Measurements from ENCODE around the gene PTPRT. TPM values are rescaled to one million over a fixed set of nuclear protein-coding genes. Genes with fewer than 3 reads are reported as not detected.

The PTPRT gene
- total RNA-seq, 1 experiment from 2014 or later = not detected

DNA sequence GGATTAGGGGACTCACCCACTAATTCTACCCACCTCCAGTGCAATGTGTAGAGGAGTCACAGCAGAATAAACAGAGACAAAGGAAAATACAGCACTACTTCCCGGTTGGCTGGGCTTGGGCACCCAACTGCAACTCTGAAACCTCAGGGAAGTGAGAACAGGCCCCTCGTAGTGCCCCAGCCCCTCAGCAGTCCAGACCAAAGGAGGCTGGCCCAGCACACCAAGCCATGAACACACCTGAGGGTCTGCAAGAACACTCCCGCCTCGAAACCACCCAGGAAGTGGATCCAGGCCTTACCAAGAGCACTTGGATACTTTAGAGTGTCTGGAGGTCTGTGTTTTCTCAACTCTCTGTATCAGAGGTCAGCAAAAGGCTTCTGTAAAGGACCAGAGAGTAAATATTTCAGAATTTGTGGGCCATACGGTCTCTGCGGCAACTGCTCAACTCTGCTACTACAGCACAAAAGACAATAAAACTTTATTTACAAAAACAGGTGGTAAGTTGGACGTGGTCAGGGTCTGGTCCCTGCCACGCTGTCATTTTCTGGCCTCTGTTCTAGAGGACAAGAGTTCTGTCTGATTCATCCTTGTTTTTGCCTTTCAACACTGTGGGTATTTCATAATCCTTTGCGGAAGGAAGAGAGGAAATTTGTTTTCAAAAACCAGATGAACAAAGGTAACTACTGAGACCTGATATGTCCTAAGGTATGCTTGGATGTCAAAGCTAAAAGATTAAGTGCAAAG, 154.6 kb downstream of the PTPRT start:
- CTCF ChIA-PET = no interaction called here
- no TSS peak for BruUV-seq (replicated peaks)
- Histone ChIP-seq H3K27ac (ENCODE audit: low read length) (no peak overlapping the region), H3K9me3 (ENCODE audit: control insufficient read depth, insufficient read depth, low read depth, low read length) (no peaks in the 10 kb centered on the region), H3K36me3 (ENCODE audit: control insufficient read depth, insufficient read depth, low read length) (no peaks in the 10 kb centered on the region), H3K4me3 (ENCODE audit: low read depth in 2 of 2, low read length in 2 of 2) (no peak overlapping the region), H3K27me3 (ENCODE audit: control insufficient read depth, insufficient read depth, low read length) (no peaks in the 10 kb centered on the region), H3K4me1 (ENCODE audit: control insufficient read depth, insufficient read depth, low read length) (no peaks in the 10 kb centered on the region)
- intact Hi-C loops (cut with micrococcal nuclease; ENCODE audit: unreplicated experiment) = no loop called here
- ATAC-seq = no peak
- POLR2A ChIA-PET = no interaction called here
- no peak for DNase-seq (ENCODE audit: low read depth, low spot score)
- TF ChIP-seq, protein P1, sequence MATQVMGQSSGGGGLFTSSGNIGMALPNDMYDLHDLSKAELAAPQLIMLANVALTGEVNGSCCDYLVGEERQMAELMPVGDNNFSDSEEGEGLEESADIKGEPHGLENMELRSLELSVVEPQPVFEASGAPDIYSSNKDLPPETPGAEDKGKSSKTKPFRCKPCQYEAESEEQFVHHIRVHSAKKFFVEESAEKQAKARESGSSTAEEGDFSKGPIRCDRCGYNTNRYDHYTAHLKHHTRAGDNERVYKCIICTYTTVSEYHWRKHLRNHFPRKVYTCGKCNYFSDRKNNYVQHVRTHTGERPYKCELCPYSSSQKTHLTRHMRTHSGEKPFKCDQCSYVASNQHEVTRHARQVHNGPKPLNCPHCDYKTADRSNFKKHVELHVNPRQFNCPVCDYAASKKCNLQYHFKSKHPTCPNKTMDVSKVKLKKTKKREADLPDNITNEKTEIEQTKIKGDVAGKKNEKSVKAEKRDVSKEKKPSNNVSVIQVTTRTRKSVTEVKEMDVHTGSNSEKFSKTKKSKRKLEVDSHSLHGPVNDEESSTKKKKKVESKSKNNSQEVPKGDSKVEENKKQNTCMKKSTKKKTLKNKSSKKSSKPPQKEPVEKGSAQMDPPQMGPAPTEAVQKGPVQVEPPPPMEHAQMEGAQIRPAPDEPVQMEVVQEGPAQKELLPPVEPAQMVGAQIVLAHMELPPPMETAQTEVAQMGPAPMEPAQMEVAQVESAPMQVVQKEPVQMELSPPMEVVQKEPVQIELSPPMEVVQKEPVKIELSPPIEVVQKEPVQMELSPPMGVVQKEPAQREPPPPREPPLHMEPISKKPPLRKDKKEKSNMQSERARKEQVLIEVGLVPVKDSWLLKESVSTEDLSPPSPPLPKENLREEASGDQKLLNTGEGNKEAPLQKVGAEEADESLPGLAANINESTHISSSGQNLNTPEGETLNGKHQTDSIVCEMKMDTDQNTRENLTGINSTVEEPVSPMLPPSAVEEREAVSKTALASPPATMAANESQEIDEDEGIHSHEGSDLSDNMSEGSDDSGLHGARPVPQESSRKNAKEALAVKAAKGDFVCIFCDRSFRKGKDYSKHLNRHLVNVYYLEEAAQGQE (IDR thresholded peaks at IDR 0.05; ENCODE audit: insufficient read depth in 1 of 2, low read depth in 2 of 2, low read length in 1 of 2) = no peak
- no peak for TF ChIP-seq TCF7L2 (IDR thresholded peaks at IDR 0.05; ENCODE audit: low read depth, low read length)
- TF ChIP-seq, protein P2, sequence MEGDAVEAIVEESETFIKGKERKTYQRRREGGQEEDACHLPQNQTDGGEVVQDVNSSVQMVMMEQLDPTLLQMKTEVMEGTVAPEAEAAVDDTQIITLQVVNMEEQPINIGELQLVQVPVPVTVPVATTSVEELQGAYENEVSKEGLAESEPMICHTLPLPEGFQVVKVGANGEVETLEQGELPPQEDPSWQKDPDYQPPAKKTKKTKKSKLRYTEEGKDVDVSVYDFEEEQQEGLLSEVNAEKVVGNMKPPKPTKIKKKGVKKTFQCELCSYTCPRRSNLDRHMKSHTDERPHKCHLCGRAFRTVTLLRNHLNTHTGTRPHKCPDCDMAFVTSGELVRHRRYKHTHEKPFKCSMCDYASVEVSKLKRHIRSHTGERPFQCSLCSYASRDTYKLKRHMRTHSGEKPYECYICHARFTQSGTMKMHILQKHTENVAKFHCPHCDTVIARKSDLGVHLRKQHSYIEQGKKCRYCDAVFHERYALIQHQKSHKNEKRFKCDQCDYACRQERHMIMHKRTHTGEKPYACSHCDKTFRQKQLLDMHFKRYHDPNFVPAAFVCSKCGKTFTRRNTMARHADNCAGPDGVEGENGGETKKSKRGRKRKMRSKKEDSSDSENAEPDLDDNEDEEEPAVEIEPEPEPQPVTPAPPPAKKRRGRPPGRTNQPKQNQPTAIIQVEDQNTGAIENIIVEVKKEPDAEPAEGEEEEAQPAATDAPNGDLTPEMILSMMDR (IDR thresholded peaks at IDR 0.05) = no peak
- TF ChIP-seq SIN3A (IDR thresholded peaks at IDR 0.05; ENCODE audit: borderline replicate concordance, insufficient read depth, low read depth, low read length) = no peak
- TF ChIP-seq POLR2AphosphoS5 (IDR thresholded peaks at IDR 0.05; ENCODE audit: low read depth, low read length) = no peak
- in situ Hi-C loops (cut with HindIII; ENCODE audit: low pct_unique_long_range_greater_than_20kb, low sequenced_read_pairs) = no loop called here

DNA sequence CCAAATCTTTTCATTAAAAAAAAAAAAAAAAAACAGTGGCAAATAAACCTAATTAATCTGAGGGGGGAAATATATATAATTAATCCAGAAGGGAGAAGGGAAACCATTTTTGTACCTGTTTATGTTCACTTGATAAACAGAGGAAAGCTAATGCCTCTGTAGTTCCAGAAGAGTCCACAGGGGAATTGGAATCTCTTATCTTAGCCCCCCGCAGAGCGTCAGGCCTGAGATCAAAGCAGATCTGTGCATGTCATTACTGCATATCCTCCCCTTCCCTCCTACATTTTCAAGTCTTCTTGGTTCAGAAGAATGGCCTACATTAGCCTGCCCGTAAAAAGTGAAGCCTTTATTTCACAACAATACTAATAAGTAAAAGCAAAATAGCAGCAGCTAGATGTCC, 157.2 kb downstream of the PTPRT start:
- no peaks in the 10 kb centered on the region for H3K9me3 ChIP-seq (ENCODE audit: control insufficient read depth, insufficient read depth, low read depth, low read length)
- TF ChIP-seq, protein P2 (IDR thresholded peaks at IDR 0.05) = no peak
- TF ChIP-seq POLR2AphosphoS5 (IDR thresholded peaks at IDR 0.05; ENCODE audit: low read depth, low read length) (no peak), SIN3A (IDR thresholded peaks at IDR 0.05; ENCODE audit: borderline replicate concordance, insufficient read depth, low read depth, low read length) (no peak), TCF7L2 (IDR thresholded peaks at IDR 0.05; ENCODE audit: low read depth, low read length) (no peak)
- TF ChIP-seq, protein P1 (IDR thresholded peaks at IDR 0.05; ENCODE audit: insufficient read depth in 1 of 2, low read depth in 2 of 2, low read length in 1 of 2) = no peak
- BruUV-seq (replicated peaks) = no TSS peak

More for the DNA sequence above, 157.2 kb downstream of the PTPRT start:
- intact Hi-C loops (cut with micrococcal nuclease; ENCODE audit: unreplicated experiment) = no loop called here
- DNase-seq (ENCODE audit: low read depth, low spot score) = no peak
- Histone ChIP-seq H3K27ac (ENCODE audit: low read length) (no peak overlapping the region), H3K4me1 (ENCODE audit: control insufficient read depth, insufficient read depth, low read length) (no peaks in the 10 kb centered on the region), H3K4me3 (ENCODE audit: low read depth in 2 of 2, low read length in 2 of 2) (no peak overlapping the region), H3K27me3 (ENCODE audit: control insufficient read depth, insufficient read depth, low read length) (no peaks in the 10 kb centered on the region), H3K36me3 (ENCODE audit: control insufficient read depth, insufficient read depth, low read length) (no peaks in the 10 kb centered on the region)
- ChIA-PET CTCF (no interaction called here), POLR2A (interaction anchor here (0.7 kb wide), 1 partner anchor 100 kb away, joined by 11 read pairs; no protein-coding TSS in a partner anchor)
- no peak for ATAC-seq
- in situ Hi-C loops (cut with HindIII; ENCODE audit: low pct_unique_long_range_greater_than_20kb, low sequenced_read_pairs) = no loop called here

Data from Panc1 (cell line).